ENCODE measurements around the gene XKR7.
A peak's percentile ranks its signal among the peaks of the same experiment; 100 is the strongest.
"Not testable (repeated sequence)": the region's sequence is repeated elsewhere in the genome, so short reads cannot be mapped to it uniquely, and the experiment has no call there.

The XKR7 gene

DNA sequence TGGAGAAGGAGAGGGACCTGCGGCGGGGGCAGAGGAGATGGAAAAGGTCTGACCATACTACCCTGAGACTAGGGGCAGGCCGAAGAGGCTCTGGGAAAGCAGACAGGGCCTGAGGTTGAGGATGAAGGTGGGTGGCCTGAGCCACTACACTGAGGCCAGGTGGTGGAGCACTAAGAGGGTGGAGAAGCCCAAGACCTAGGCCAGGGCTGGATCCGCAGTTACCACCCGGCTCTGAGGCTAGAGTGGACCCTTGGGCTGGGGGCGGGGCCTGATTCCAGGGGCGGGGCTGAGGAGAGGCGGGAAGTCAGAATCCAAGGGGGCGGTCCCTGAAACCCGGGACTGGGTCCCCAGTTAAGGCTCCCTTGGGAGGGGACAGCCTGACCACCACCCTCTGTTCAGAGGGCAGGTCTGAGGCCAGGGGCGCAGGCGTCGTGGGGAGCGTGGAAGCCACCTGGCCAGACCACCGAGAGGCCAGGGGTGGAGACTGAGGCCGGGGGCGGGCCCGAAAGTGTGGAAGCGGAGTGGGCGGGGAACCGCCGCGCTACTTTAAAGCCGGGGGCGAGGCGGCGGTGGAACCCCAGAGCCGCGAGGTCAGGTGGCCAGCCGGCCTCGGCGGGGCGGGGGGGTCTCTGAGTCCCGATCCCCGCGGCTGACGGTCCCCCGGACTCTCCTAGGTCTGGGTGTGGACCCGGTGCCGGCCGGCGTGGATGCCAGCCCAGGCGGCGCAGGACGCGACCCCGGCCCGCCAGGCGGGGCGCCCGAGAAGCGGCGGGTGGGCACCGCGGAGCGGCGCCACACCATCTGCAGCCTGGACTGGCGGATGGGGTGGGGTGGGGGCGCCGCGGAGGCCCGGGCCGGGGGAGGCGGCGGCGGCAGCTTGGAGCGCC lies 50.6 kb downstream of the XKR7 start:
- peak; percentile 85 for DNase-seq

- DNase-seq, result no peak
These were observed 51.2 kb downstream of the XKR7 start for GRCh38 chr20:32019156-32019510.

GRCh38 chr20:32019563-32020463 lies 51.9 kb downstream of the XKR7 start:
- DNase-seq, result no peak

- no peak for DNase-seq
These were observed 53.1 kb downstream of the XKR7 start for GRCh38 chr20:32021091-32021490.

DNA sequence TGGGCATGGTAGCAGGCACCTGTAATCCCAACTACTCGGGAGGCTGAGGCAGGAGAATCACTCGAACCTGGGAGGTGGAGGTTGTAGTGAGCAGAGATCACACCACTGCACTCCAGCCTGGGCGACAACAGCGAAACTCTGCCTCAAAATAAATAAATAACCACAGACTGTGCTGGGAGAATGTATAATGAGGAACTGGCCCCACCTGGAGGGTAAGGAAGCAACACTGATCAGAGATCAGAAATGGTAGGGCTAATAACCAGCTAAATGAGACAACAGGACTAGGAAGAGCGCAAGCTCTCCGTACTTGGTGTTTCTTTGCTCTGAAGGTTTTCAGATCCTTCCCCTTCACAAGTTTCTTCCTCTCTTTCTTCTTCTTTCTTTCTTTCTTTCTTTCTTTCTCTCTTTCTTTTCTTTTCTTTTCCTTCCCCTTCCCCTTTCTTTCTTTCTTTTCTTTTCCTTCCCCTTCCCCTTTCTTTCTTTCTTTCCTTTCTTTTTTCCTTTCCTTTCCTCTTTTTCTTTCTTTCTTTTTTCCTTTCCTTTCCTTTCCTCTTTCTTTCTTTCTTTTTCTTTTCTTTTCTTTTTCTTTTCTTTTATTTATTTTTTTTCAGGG lies 56.8 kb downstream of the XKR7 start:
- DNase-seq, result peak; percentile 56

GRCh38 chr20:32027643-32028042 lies 59.7 kb downstream of the XKR7 start:
- no peak for DNase-seq

GRCh38 chr20:32028647-32029372 lies 60.9 kb downstream of the XKR7 start:
- DNase-seq, result no peak

DNA sequence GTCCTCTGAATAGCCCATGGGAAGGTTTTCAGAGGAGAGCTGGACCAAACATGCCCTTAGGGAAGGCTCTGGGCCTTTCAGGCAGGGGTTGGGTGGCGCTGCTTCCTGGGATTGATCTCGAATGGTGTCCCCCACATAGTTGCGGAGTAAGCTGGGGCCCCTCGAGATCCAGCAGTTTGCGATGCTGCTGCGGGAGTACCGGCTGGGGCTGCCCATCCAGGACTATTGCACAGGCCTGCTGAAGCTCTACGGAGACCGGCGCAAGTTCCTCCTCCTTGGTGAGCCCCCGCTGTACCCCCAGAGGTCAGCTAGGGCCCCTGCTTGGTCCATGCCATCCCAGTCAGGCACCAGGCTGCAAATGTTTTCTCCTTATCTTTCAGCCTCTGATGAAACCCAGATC lies 61.6 kb downstream of the XKR7 start:
- no peak for DNase-seq

- DNase-seq, result peak; percentile 65
These were observed 63.3 kb downstream of the XKR7 start for GRCh38 chr20:32031007-32031958.

- no peak for DNase-seq
These were observed 65.4 kb downstream of the XKR7 start for GRCh38 chr20:32033316-32033715.

DNA sequence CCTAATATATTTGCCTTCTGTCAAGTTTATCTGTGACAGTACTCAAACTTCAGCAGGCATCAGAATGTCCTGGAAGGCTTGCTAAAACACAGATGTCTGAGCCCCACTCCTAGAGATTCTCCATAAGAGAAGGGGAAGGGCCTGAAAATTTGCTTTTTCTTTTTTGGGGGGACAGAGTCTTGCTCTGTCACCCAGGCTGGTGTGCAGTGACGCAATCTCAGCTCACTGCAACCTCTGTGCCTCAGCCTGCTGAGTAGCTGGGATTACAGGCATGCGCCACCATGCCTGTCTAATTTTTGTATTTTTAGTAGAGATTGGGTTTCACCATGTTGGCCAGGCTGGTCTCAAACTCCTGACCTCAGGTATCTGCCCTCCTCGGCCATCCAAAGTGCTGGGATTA lies 65.8 kb downstream of the XKR7 start:
- DNase-seq, result not testable (repeated sequence)

DNA sequence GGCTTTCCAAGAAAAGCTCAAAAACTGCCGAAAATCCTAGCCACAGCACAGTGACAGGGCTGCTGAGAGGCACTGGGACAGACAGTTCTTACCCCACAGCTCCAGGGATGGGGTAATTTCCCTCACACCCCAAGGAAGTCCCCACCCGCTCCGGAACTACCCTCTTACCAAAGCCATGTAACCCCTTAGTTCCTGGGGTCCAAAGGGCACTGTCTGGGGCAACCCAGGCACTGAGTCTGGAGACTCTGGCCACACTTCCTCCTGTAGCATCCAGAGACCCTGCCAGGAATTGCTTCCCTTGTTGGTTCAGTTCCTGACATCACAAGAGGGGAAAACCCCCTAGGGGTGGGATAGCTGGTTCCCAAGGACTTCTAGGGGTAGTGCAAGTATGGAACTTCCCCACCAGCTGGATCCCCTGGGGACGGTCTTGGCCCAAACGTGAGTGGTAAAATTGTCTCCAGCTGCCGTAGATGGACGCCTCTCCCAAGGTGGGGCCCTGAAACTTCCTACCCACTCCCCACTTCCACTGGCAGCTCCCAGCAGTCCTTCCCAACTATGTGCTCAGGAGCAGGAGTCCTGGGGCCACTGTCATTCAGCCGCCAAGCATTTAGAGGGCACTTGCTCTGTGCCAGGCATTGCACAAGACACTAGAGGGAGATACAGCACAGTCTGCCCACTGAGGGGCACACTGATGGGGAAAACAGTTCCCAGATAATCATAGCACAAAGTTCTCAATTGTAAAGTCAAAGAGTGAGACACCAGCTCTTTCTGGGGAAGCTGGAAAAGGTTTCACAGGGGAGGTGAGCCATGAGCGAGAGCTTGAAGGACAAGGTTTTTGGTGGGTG lies 66.9 kb downstream of the XKR7 start:
- peak; percentile 39 for DNase-seq

- DNase-seq, result no peak
These were observed 67.5 kb downstream of the XKR7 start for GRCh38 chr20:32035426-32035779.

- no peak for DNase-seq
These were observed 68.3 kb downstream of the XKR7 start for GRCh38 chr20:32036252-32036651.

DNA sequence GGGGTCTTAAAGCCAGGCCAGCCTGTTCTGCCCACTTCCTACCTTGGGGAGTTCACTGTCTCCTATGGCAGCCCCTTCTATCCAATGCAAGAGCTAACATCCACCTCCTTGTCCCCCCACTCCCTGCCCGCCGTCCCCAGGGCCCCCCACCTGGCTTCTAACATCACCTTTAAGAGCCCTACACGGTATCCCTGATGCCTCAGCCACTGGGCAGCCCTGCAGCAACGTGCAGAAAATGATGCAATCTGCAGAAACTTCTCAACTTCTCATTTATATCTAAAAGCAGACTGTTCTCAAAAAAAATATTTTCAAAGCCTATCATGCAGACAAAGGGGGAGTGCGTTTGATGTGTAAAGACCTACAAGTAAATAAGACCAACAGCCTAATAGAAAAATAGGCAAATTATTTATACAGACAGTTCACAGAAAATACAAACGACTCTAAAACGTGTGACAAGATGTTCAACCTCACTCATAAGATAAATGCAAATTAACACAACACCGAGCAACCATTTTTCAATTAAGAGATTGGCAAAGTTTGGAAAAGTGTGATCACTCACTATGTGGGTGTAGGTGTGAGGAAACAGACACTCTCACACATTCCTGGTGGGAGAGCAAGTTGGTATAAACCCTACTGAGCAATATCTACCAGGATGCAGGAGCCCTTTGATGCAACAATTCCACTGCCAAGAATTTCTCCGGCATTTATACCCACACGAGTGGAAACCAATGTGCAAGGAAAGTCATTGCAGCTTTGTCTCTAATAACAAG lies 69.0 kb downstream of the XKR7 start:
- DNase-seq, result no peak

GRCh38 chr20:32037929-32038328 lies 70.0 kb downstream of the XKR7 start:
- no peak for DNase-seq

DNA sequence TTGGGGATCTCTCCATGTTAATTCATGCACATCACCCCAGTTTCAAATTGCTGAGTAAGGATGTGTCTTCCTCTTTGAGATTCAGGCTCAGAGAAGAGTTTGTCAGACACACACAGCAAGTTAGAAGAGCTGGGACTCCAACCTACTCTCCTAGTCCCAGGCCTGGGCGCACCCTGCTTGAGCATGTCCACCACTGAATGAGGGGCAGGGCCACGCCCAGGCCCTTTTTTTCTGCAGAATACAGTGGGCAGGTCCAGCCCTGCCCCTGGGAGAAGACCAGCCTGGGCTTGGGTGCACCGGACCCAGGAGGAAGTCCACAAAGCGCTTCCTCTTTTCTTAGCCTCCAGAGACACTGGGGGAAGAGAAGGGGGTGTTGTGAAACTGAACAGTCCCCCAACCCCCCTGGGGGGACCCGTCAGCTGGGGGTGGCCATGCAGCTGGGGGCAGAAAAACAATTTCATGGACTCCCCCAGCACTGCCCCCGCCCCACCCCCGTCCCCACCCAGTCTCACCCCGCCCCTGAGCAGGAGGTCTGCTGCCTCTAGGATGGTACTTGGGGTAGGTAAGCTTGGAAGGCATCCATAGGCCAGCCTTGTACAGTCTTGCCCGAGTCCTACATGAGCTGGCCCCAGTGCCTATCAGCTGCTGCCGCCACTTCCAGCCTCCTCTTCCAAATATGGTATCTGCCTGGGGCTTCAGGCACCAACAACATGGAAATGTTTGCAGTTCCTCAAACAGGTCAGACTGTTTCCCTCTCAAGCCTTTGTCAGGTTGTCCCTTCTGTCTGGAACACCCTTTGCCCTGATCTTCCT lies 72.4 kb downstream of the XKR7 start:
- no peak for DNase-seq

DNA sequence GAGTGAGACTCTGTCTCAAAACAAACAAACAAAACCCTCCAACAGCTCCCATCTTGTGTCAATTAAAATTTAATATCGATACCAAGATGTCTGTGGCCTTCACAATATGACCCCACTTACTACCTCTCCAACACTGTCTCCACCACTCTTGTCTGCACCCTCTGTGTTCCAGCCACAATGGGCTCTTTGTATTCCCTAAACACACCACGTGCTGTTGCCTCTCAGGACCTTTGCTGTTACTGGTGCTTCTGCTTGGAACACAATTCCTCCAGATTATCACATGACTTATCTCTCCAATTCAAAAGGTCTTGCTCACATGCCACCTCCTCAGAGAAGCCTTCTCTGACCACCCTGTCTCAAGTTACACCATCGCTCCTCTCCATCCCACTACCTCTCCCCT lies 78.0 kb downstream of the XKR7 start:
- no peak for DNase-seq

DNA sequence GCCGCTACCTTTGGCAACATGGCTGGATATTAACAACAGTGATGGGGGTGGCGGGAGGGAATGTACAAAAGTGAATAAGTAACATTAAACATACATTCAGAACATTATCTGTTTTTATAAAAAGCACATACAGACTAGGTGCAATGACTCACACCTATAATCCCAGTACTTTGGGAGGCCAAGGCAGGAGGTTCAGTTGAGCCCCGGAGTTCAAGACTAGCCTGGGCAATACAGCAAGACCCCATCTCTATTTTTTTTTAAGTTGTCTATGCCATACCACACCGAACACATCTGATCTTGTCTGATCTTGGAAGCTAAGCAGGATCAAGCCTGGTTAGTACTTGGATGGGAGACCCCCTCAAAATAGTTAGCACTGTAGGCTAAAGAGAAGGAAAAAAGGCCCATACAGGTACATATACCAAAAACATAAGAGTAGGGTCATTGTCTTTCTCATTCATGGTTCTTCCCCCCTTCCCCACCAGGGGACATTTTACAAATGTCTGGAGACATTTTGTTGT lies 82.4 kb downstream of the XKR7 start:
- no peak for DNase-seq
